H9 (cell line): ENCODE results near the gene POU2F3. TPM values are rescaled to one million over a fixed set of nuclear protein-coding genes. Genes with fewer than 3 reads are reported as not detected.

Experiments used
- DNase-seq: peaks from one replicate; pipeline ENCODE4 v3.0.0-alpha.2; 2017
- H2AFZ ChIP-seq: one replicate; pipeline ENCODE4 v1.6.1; 2013; ENCODE audit warnings: mild to moderate bottlenecking, low read length, control low read depth, moderate library complexity
- H2AK5ac ChIP-seq: 2 replicates; pipeline ENCODE4 v1.6.1; 2013; ENCODE audit warnings: low read length, control low read depth, mixed read lengths; ENCODE audit not compliant: insufficient read length
- H2BK120ac ChIP-seq: one replicate; pipeline ENCODE4 v1.6.1; 2013; ENCODE audit warnings: low read depth, mild to moderate bottlenecking, low read length, control low read depth, inconsistent platforms; ENCODE audit not compliant: poor library complexity, severe bottlenecking
- H2BK12ac ChIP-seq: 2 replicates; pipeline ENCODE4 v1.6.1; 2013; ENCODE audit warnings: low read length, control low read depth, mixed read lengths, low read depth; ENCODE audit not compliant: insufficient read length
- H2BK15ac ChIP-seq: 2 replicates; pipeline ENCODE4 v1.6.1; 2013; ENCODE audit warnings: low read depth, low read length, control low read depth
- H2BK20ac ChIP-seq: one replicate; pipeline ENCODE4 v1.6.1; 2013; ENCODE audit warnings: low read depth, mild to moderate bottlenecking, low read length, control low read depth, inconsistent platforms; ENCODE audit not compliant: poor library complexity, severe bottlenecking
- H2BK5ac ChIP-seq: 2 replicates; pipeline ENCODE4 v1.6.1; 2013; ENCODE audit warnings: low read length, control low read depth, mixed read lengths; ENCODE audit not compliant: insufficient read length
- H3K14ac ChIP-seq: 2 replicates; pipeline ENCODE4 v1.6.1; 2013; ENCODE audit warnings: low read length, control low read depth; ENCODE audit not compliant: insufficient read depth
- H3K18ac ChIP-seq: 2 replicates; pipeline ENCODE4 v1.6.1; 2013; ENCODE audit warnings: low read depth, mild to moderate bottlenecking, mixed read lengths, low read length, control low read depth; ENCODE audit not compliant: insufficient read length
- H3K23ac ChIP-seq: 2 replicates; pipeline ENCODE4 v1.6.1; 2013; ENCODE audit warnings: low read length, control low read depth, mixed read lengths, low read depth; ENCODE audit not compliant: insufficient read length
- H3K23me2 ChIP-seq: 2 replicates; pipeline ENCODE4 v1.6.1; 2013; ENCODE audit warnings: low read depth, mild to moderate bottlenecking, mixed read lengths, low read length, control low read depth; ENCODE audit not compliant: insufficient read length, poor library complexity, severe bottlenecking
- H3K27ac ChIP-seq: 2 replicates; pipeline ENCODE4 v1.5.1; 2013; ENCODE audit warnings: low read length, control low read depth, mixed read lengths, low read depth; ENCODE audit not compliant: insufficient read length
- H3K27me3 ChIP-seq: 2 replicates; pipeline ENCODE4 v1.6.1; 2013; ENCODE audit warnings: low read length, control low read depth, inconsistent platforms; ENCODE audit not compliant: insufficient read depth
- H3K4ac ChIP-seq: 2 replicates; pipeline ENCODE4 v1.6.1; 2013; ENCODE audit warnings: low read depth, mild to moderate bottlenecking, control low read depth, inconsistent platforms, low read length, moderate library complexity
- H3K4me1 ChIP-seq: 2 replicates; pipeline ENCODE4 v1.6.1; 2013; ENCODE audit warnings: low read length, control low read depth, inconsistent platforms; ENCODE audit not compliant: insufficient read depth
- H3K4me2 ChIP-seq: 2 replicates; pipeline ENCODE4 v1.6.1; 2013; ENCODE audit warnings: low read length, control low read depth, mixed read lengths; ENCODE audit not compliant: insufficient read length, insufficient read depth
- H3K56ac ChIP-seq: 2 replicates; pipeline ENCODE4 v1.6.1; 2013; ENCODE audit warnings: low read depth, mild to moderate bottlenecking, mixed read lengths, low read length, control low read depth; ENCODE audit not compliant: insufficient read length
- H3K79me1 ChIP-seq: 2 replicates; pipeline ENCODE4 v1.6.1; 2013; ENCODE audit warnings: low read depth, mild to moderate bottlenecking, moderate library complexity, low read length, control low read depth, inconsistent platforms; ENCODE audit not compliant: insufficient read depth, poor library complexity, severe bottlenecking
- H3K79me2 ChIP-seq: 2 replicates; pipeline ENCODE4 v1.6.1; 2013; ENCODE audit warnings: low read length, control low read depth, inconsistent platforms; ENCODE audit not compliant: insufficient read depth
- H3K9ac ChIP-seq: 2 replicates; pipeline ENCODE4 v1.6.1; 2013; ENCODE audit warnings: low read length, control low read depth, mixed read lengths; ENCODE audit not compliant: insufficient read length; ENCODE audit errors: extremely low read depth
- H3K9me3 ChIP-seq: one replicate; pipeline ENCODE4 v1.6.1; 2013; ENCODE audit warnings: low read depth, low read length, inconsistent platforms; ENCODE audit not compliant: control insufficient read depth
- H3T11ph ChIP-seq: one replicate; pipeline ENCODE4 v1.6.1; 2013; ENCODE audit warnings: mild to moderate bottlenecking, low read length, control low read depth, inconsistent platforms
- H4K20me1 ChIP-seq: one replicate; pipeline ENCODE4 v1.6.1; 2013; ENCODE audit not compliant: control insufficient read depth, insufficient read length, insufficient read depth
- H4K5ac ChIP-seq: 2 replicates; pipeline ENCODE4 v1.6.1; 2013; ENCODE audit warnings: low read depth, mild to moderate bottlenecking, mixed read lengths, low read length, control low read depth; ENCODE audit not compliant: insufficient read length
- H4K8ac ChIP-seq: replicated peaks from 2 replicates; pipeline ENCODE4 v1.6.1; 2013; ENCODE audit warnings: low read length, control low read depth, mixed read lengths, low read depth; ENCODE audit not compliant: insufficient read length
- H4K91ac ChIP-seq: 2 replicates; pipeline ENCODE4 v1.6.1; 2013; ENCODE audit warnings: low read depth, mild to moderate bottlenecking, moderate library complexity, mixed read lengths, low read length, control low read depth; ENCODE audit not compliant: insufficient read length
- H3K27ac Mint-ChIP-seq, 3 experiments: 2 replicates in 2 of 3; 3 replicates in 1 of 3; pipeline ENCODE4 v1.8.0; 2020 to 2021; ENCODE audit warnings: mixed read lengths in 3 of 3, mild to moderate bottlenecking in 1 of 3, moderate library complexity in 1 of 3
- H3K27me3 Mint-ChIP-seq: 2 replicates; pipeline ENCODE4 v1.8.0; 2021; ENCODE audit warnings: low read depth, mild to moderate bottlenecking, moderate library complexity, mixed read lengths
- H3K36me3 Mint-ChIP-seq, 3 experiments: 2 replicates in 2 of 3; 3 replicates in 1 of 3; pipeline ENCODE4 v1.8.0; 2020 to 2021; ENCODE audit warnings: low read depth in 3 of 3, mixed read lengths in 3 of 3; ENCODE audit not compliant: insufficient read depth in 1 of 3
- H3K4me1 Mint-ChIP-seq, 2 experiments: 2 replicates each; pipeline ENCODE4 v1.8.0; 2020; ENCODE audit warnings: mixed read lengths in 2 of 2
- H3K4me3 Mint-ChIP-seq, 2 experiments: 2 replicates in 1 of 2; 3 replicates in 1 of 2; pipeline ENCODE4 v1.8.0; 2020 to 2021; ENCODE audit warnings: mild to moderate bottlenecking in 2 of 2, mixed read lengths in 2 of 2, moderate library complexity in 1 of 2
- H3K9me3 Mint-ChIP-seq, 2 experiments: 2 replicates in 1 of 2; 3 replicates in 1 of 2; pipeline ENCODE4 v1.8.0; 2020; ENCODE audit warnings: mild to moderate bottlenecking in 2 of 2, mixed read lengths in 2 of 2, moderate library complexity in 1 of 2
- WGBS: extraction: QIAGEN DNeasy Blood & Tissue Kit; methylation state at CpG from one replicate; pipeline ENCODE4 v1.1.7; 2013; ENCODE audit warnings: missing lambda C conversion rate, low lambda C conversion rate, mixed read lengths; ENCODE audit not compliant: insufficient read length; ENCODE audit errors: extremely low coverage; 5-methylcytosine and 5-hydroxymethylcytosine counted together
- total RNA-seq: library from RNA; stranded (reverse); gene quantifications from 2 replicates; pipeline ENCODE4 v1.2.1, GENCODE V29; 2021
- TF ChIP-seq, protein P1 (sequence below): fragments of 200-600 bp; sonication (generic); conservative IDR thresholded peaks from 3 replicates; pipeline ENCODE4 v1.8.0; 2021; ENCODE audit warnings: antibody characterized with exemption, mild to moderate bottlenecking

The POU2F3 gene
- total RNA-seq, 1 experiment from 2014 or later: 1.1 TPM

DNA sequence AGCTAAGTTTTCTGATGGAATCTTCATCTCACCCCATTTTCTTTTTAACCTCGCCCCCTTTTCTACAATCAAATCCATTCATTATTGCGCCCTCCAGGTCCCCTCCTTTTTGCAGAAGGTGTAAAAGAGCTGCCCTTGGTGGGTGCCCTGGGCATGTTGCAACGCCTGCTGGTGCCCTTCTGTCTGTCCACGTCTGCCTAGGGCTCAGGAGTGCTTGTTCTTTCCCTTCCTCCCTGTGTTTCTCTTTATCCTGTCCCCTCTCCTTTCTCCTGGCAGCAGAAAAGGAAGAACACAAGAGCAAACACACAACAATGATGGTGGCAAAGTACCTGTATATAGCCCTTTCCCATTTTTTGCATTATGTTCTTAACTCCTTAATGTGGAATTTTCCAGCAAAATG lies 79.0 kb downstream of the POU2F3 start:
- Mint-ChIP-seq H3K27ac (no peak overlapping the region), H3K27me3 (peaks cover 14% of the 10 kb centered on the region), H3K36me3 (no peaks in the 10 kb centered on the region), H3K4me3 (no peak overlapping the region), H3K9me3 (no peaks in the 10 kb centered on the region), H3K4me1 (peaks cover 11 to 14% of the 10 kb centered on the region in 2 experiments)
- Histone ChIP-seq H2AK5ac (no peak overlapping the region), H4K91ac (no peak overlapping the region), H3K14ac (no peak overlapping the region), H4K20me1 (no peaks in the 10 kb centered on the region), H3K9me3 (no peaks in the 10 kb centered on the region), H3T11ph (no peak overlapping the region), H2BK20ac (no peak overlapping the region), H4K8ac (no peak overlapping the region), H2BK5ac (no peak overlapping the region), H2AFZ (no peak overlapping the region), H3K79me2 (no peaks in the 10 kb centered on the region), H3K23me2 (no peaks in the 10 kb centered on the region), H3K27me3 (no peaks in the 10 kb centered on the region), H3K79me1 (no peaks in the 10 kb centered on the region), H3K4ac (no peak overlapping the region), H3K23ac (no peak overlapping the region), H3K56ac (no peak overlapping the region), H3K4me1 (peaks cover 2% of the 10 kb centered on the region; the same call in 1 of the 2 replicates), H2BK12ac (no peak overlapping the region), H2BK15ac (no peak overlapping the region), H4K5ac (no peak overlapping the region), H3K9ac (no peak overlapping the region), H2BK120ac (no peak overlapping the region), H3K18ac (no peak overlapping the region), H3K27ac (no peak overlapping the region), H3K4me2 (no peak overlapping the region)
- DNase-seq: peak; percentile 22
- TF ChIP-seq, protein P1, sequence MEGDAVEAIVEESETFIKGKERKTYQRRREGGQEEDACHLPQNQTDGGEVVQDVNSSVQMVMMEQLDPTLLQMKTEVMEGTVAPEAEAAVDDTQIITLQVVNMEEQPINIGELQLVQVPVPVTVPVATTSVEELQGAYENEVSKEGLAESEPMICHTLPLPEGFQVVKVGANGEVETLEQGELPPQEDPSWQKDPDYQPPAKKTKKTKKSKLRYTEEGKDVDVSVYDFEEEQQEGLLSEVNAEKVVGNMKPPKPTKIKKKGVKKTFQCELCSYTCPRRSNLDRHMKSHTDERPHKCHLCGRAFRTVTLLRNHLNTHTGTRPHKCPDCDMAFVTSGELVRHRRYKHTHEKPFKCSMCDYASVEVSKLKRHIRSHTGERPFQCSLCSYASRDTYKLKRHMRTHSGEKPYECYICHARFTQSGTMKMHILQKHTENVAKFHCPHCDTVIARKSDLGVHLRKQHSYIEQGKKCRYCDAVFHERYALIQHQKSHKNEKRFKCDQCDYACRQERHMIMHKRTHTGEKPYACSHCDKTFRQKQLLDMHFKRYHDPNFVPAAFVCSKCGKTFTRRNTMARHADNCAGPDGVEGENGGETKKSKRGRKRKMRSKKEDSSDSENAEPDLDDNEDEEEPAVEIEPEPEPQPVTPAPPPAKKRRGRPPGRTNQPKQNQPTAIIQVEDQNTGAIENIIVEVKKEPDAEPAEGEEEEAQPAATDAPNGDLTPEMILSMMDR: no peak
- WGBS: 100% methylated on average over 2 of the region's 4 CpGs
